Parathyroid adenoma (tissue), 2 donors: Measurements from ENCODE around the gene ARID4B.
"Not testable (repeated sequence)": the region's sequence is repeated elsewhere in the genome, so short reads cannot be mapped to it uniquely, and the experiment has no call there.

Experiments
- H2AFZ ChIP-seq: fragments of 300-600 bp; sonication (generic); one replicate; pipeline ENCODE4 v1.7.0; 2017; ENCODE audit warnings: antibody characterized with exemption, mild to moderate bottlenecking
- H3K27ac ChIP-seq: fragments of 300-600 bp; sonication (generic); one replicate; pipeline ENCODE4 v1.7.0; 2017
- H3K27me3 ChIP-seq: fragments of 300-600 bp; sonication (generic); one replicate; pipeline ENCODE4 v1.7.0; 2017; ENCODE audit warnings: low read length; ENCODE audit not compliant: control insufficient read depth, insufficient read depth
- H3K36me3 ChIP-seq: fragments of 300-600 bp; sonication (generic); one replicate; pipeline ENCODE4 v1.7.0; 2017; ENCODE audit warnings: low read length; ENCODE audit not compliant: control insufficient read depth, insufficient read depth
- H3K4me1 ChIP-seq: fragments of 300-600 bp; sonication (generic); one replicate; pipeline ENCODE4 v1.7.0; 2017; ENCODE audit warnings: control low read depth
- H3K4me2 ChIP-seq: fragments of 300-600 bp; sonication (generic); one replicate; pipeline ENCODE4 v1.7.0; 2017; ENCODE audit warnings: low read length
- H3K4me3 ChIP-seq: fragments of 300-600 bp; sonication (generic); one replicate; pipeline ENCODE4 v1.7.0; 2017; ENCODE audit warnings: low read depth, low read length
- H3K79me2 ChIP-seq: fragments of 300-600 bp; sonication (generic); one replicate; pipeline ENCODE4 v1.7.0; 2017; ENCODE audit warnings: control low read depth
- H3K9ac ChIP-seq: fragments of 300-600 bp; sonication (generic); one replicate; pipeline ENCODE4 v1.7.0; 2017; ENCODE audit warnings: mild to moderate bottlenecking
- H3K9me3 ChIP-seq: fragments of 300-600 bp; sonication (generic); one replicate; pipeline ENCODE4 v1.7.0; 2017; ENCODE audit warnings: low read length; ENCODE audit not compliant: control insufficient read depth
- TF ChIP-seq, protein P1 (sequence below): fragments of 300-600 bp; sonication (generic); IDR thresholded peaks from one replicate; pipeline ENCODE4 v1.7.0; 2017; ENCODE audit warnings: antibody characterized with exemption, mild to moderate bottlenecking
- donor health status: primary hyperparathyroidism.

Gene ARID4B

DNA sequence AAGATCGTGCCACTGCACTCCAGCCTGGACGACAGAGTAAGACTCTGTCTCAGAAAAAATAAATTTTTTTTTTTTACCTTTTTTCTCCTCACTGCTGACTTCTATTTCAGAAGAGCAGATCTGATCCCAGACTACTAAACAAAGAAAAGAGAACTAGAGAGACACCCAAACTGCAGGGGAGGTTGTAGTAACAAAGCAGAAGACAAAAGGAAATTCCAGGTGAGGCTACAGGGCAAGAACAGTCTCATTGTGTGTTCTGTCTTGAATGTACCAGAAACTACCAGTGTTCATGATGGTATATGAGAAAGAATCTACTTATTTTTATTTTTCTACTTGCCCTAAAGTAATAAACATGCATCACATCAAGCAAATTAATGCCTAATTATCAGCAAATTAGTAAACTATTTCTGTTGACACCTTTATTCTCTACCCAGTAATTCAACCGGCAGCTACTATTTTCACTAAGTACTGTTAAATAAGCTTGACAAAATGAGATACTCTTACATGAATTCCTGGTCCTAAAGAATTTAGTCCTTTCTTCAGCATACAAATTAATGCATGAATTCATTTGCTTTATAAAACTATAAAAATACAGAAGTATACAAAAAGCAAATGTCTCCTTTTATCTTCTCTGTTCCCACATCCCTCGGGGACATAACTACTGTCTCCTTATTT lies 40.6 kb downstream of the ARID4B start:
- Histone ChIP-seq H3K9me3 (no peaks in the 10 kb centered on the region), H3K79me2 (peaks cover 35% of the 10 kb centered on the region), H3K36me3 (no peaks in the 10 kb centered on the region), H3K27me3 (no peaks in the 10 kb centered on the region), H3K4me3 (no peak overlapping the region), H2AFZ (no peak overlapping the region), H3K9ac (no peak overlapping the region), H3K27ac (no peak overlapping the region), H3K4me1 (no peaks in the 10 kb centered on the region), H3K4me2 (no peak overlapping the region)
- TF ChIP-seq, protein P1, sequence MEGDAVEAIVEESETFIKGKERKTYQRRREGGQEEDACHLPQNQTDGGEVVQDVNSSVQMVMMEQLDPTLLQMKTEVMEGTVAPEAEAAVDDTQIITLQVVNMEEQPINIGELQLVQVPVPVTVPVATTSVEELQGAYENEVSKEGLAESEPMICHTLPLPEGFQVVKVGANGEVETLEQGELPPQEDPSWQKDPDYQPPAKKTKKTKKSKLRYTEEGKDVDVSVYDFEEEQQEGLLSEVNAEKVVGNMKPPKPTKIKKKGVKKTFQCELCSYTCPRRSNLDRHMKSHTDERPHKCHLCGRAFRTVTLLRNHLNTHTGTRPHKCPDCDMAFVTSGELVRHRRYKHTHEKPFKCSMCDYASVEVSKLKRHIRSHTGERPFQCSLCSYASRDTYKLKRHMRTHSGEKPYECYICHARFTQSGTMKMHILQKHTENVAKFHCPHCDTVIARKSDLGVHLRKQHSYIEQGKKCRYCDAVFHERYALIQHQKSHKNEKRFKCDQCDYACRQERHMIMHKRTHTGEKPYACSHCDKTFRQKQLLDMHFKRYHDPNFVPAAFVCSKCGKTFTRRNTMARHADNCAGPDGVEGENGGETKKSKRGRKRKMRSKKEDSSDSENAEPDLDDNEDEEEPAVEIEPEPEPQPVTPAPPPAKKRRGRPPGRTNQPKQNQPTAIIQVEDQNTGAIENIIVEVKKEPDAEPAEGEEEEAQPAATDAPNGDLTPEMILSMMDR: no peak

DNA sequence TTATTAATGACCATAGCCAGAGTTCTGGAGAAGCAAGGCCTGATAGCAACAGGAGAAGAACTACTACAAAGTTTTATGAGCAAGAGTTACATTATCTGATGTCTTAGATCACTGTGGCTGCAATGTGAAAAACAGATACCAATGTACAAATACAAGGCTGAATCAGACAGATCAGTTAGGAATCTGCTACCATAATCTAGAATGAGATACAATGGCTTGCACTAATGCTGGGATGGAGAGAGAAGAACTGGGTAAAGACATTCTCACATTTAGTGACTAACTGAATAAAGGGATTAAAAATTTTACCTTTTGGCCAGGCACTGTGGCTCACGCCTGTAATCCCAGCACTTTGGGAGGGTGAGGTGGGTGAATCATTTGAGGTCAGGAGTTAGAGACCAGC lies 41.3 kb downstream of the ARID4B start:
- Histone ChIP-seq H3K27me3 (no peaks in the 10 kb centered on the region), H3K79me2 (peaks cover 32% of the 10 kb centered on the region), H3K4me2 (no peak overlapping the region), H3K4me1 (no peaks in the 10 kb centered on the region), H3K4me3 (no peak overlapping the region), H3K9ac (no peak overlapping the region), H3K36me3 (no peaks in the 10 kb centered on the region), H2AFZ (no peak overlapping the region), H3K27ac (no peak overlapping the region), H3K9me3 (no peaks in the 10 kb centered on the region)
- TF ChIP-seq, protein P1: no peak

DNA sequence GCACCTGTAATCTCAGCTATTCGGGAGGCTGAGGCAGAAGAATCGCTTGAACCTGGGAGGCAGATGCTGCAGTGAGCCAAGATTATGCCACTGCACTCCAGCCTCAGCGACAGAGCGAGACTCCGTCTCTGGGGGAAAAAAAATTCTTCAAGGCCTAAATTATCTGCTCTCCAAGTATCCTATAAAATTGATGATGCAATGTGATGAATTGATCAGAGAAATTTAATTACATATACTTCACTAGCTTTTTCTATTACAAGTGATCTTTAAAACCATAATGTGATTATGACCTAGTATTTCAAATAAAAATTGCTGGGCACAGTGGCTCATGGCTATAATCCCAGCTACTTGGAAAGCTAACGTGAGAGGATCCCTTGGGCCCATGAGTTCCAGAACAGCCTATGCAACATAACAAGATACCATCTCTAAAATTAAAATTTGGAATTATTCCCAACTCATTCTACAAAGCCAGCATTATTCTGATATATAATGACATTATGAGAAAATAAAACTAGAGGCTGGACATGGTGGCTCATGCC lies 43.7 kb downstream of the ARID4B start:
- Histone ChIP-seq H3K27ac (no peak overlapping the region), H3K79me2 (peaks cover 34% of the 10 kb centered on the region), H3K27me3 (no peaks in the 10 kb centered on the region), H3K36me3 (no peaks in the 10 kb centered on the region), H2AFZ (no peak overlapping the region), H3K9me3 (no peaks in the 10 kb centered on the region), H3K4me1 (no peaks in the 10 kb centered on the region), H3K9ac (no peak overlapping the region), H3K4me2 (no peak overlapping the region), H3K4me3 (no peak overlapping the region)
- TF ChIP-seq, protein P1: no peak

DNA sequence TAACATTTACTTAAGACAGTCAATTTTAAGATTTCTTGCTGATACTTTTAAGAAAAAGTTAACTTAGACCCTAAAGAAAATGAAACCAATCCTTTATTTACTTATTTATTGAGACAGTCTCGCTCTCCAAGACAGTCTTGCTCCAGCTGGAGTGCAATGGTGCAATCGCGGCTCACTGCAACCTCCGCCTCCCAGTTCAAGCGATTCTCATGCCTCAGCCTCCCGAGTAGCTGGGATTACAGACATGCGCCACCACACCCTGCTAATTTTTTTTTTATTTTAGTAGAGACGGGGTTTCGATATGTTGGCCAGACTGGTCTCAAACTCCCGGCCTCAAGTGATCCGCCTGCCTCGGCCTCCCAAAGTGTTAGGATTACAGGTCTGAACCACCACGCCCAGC lies 44.3 kb downstream of the ARID4B start:
- not testable (repeated sequence) for H3K27ac ChIP-seq, H3K4me1 ChIP-seq, H3K4me2 ChIP-seq, H3K9me3 ChIP-seq, H2AFZ ChIP-seq, H3K27me3 ChIP-seq, H3K9ac ChIP-seq, H3K4me3 ChIP-seq, H3K36me3 ChIP-seq
- H3K79me2 ChIP-seq: peaks cover 33% of the 10 kb centered on the region

DNA sequence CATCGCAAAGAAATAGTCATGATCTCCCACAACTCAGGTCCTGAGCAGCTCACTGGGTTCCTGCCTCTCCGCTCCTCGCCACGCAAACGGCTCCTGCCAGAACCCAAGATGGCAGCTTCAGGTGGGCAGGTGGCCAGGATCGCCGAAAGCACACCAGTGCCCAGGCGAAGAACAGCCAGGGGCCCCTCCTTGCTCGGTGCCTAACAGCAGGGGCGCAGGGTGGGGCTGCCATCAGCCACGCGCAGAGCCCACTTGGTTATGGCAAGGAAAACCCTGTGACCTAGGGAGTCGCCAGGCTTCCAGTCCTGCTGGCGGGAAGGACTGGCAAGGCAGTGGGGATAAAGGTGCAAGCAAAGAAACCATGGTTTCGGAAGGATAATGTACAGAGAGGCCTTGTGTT lies 47.5 kb downstream of the ARID4B start:
- no peaks in the 10 kb centered on the region for H3K4me1 ChIP-seq
- H3K9me3 ChIP-seq: no peaks in the 10 kb centered on the region
- no peak overlapping the region for H3K4me3 ChIP-seq
- no peak overlapping the region for H3K4me2 ChIP-seq
- H3K79me2 ChIP-seq: peaks cover 34% of the 10 kb centered on the region
- TF ChIP-seq, protein P1: no peak
- H3K36me3 ChIP-seq: no peaks in the 10 kb centered on the region
- no peak overlapping the region for H3K9ac ChIP-seq
- H3K27ac ChIP-seq: no peak overlapping the region
- no peaks in the 10 kb centered on the region for H3K27me3 ChIP-seq
- no peak overlapping the region for H2AFZ ChIP-seq
